Central memory CD8-positive, alpha-beta T cell (primary cell): ENCODE results near the gene THADA.

Experiments
- ATAC-seq: fragments of 150-1000 bp; cut with Tn5 transposase; replicated peaks from 2 replicates; pipeline ENCODE4 v1.10.0; 2022; ENCODE audit warnings: mild to moderate bottlenecking, moderate FRiP score, moderate number of reproducible peaks; ENCODE audit not compliant: poor library complexity, severe bottlenecking; ENCODE audit errors: extremely low read depth
- DNase-seq, 2 donors: peaks; one replicate each; pipeline ENCODE4 v3.0.0; 2021; ENCODE audit warnings: low spot score in 2 of 2
- H3K27ac Mint-ChIP-seq: one replicate; pipeline ENCODE4 v1.8.0; 2022; ENCODE audit warnings: low read depth, mild to moderate bottlenecking, moderate library complexity, mixed read lengths
- H3K27me3 Mint-ChIP-seq: one replicate; pipeline ENCODE4 v1.8.0; 2022; ENCODE audit warnings: mixed read lengths
- H3K36me3 Mint-ChIP-seq: one replicate; pipeline ENCODE4 v1.8.0; 2022; ENCODE audit warnings: mild to moderate bottlenecking, moderate library complexity, mixed read lengths; ENCODE audit not compliant: insufficient read depth
- H3K4me1 Mint-ChIP-seq: one replicate; pipeline ENCODE4 v1.8.0; 2022; ENCODE audit warnings: mixed read lengths
- H3K4me3 Mint-ChIP-seq: one replicate; pipeline ENCODE4 v1.8.0; 2022; ENCODE audit warnings: mild to moderate bottlenecking, moderate library complexity, mixed read lengths
- H3K9me3 Mint-ChIP-seq: one replicate; pipeline ENCODE4 v1.8.0; 2022; ENCODE audit warnings: mixed read lengths

THADA gene

DNA sequence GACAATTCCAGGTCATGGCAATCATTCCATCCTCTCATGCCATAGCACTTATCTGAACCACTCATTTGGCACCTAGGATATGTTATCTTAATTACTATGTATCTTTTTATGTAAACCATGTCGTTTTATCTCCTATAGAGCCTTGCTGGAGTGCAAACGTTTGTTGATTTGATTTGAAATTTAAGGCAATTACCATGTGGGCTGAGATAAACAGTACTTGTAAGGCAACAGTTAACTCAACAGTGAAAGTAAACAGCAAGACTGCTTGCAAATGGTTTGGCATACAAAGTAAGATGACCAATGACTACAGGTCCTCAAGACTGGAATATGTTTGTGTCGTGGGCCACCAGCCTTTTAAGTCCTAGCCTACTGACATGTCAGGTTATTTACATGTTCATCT is 235.7 kb downstream of the THADA start:
- no peak for DNase-seq
- Mint-ChIP-seq H3K4me3 (no peak overlapping the region), H3K4me1 (peaks cover 5% of the 10 kb centered on the region), H3K9me3 (no peaks in the 10 kb centered on the region), H3K27me3 (no peaks in the 10 kb centered on the region), H3K36me3 (peaks cover 5% of the 10 kb centered on the region), H3K27ac (no peak overlapping the region)
- no peak for ATAC-seq

DNA sequence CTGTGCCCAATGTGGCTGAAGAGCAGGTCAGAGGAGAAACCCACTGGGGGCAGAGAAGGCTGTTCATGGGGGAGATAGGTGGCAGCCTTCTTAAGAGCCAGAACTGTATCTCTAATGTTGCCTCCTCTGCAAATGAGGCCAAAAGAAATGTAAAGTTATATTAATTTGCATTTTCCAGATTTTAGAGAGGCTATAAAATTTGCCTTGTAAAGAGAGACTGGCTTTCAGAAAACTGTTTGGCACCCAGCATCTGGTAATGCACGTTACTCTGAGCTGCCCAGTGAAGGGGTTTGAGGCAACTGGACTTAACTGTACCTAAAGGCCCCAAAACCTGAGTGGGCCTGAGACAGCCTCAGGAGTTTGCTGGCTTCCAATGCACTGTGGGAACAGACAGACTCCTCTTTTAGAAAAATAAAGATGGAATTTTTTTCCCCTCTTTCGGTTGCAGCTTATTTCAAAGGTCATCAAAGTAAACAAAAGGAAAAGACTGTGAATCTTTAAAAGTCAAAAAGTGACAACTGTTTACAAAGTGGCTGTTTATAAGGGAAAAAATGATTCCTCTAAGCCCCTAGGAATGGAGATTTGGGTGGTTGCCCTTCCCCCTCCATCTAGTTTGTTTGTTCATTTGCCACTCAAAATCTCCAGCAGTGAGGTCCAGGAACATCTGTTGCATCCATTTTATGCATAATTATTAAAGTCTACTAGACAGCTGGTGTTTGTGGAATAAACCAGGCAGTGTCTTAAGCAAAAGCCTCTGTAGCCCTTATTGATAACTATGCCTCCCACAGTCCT is 237.2 kb downstream of the THADA start:
- no peak for DNase-seq
- ATAC-seq: no peak
- Mint-ChIP-seq H3K4me3 (no peak overlapping the region), H3K9me3 (no peaks in the 10 kb centered on the region), H3K4me1 (peaks cover 5% of the 10 kb centered on the region), H3K27ac (no peak overlapping the region), H3K36me3 (peaks cover 2% of the 10 kb centered on the region), H3K27me3 (no peaks in the 10 kb centered on the region)

- DNase-seq (no peak), ATAC-seq (no peak)
- Mint-ChIP-seq H3K9me3 (no peaks in the 10 kb centered on the region), H3K27me3 (no peaks in the 10 kb centered on the region), H3K4me3 (no peak overlapping the region), H3K36me3 (peaks cover 2% of the 10 kb centered on the region), H3K27ac (no peak overlapping the region), H3K4me1 (peaks cover 5% of the 10 kb centered on the region)
Observed at GRCh38 chr2:43356774-43357173, 239.1 kb downstream of the THADA start.

GRCh38 chr2:43355399-43355798 is 240.4 kb downstream of the THADA start:
- no peak overlapping the region for H3K27ac Mint-ChIP-seq
- no peak for DNase-seq
- ATAC-seq: no peak
- peaks cover 5% of the 10 kb centered on the region for H3K4me1 Mint-ChIP-seq
- H3K4me3 Mint-ChIP-seq: no peak overlapping the region
- H3K36me3 Mint-ChIP-seq: peaks cover 4% of the 10 kb centered on the region
- H3K27me3 Mint-ChIP-seq: no peaks in the 10 kb centered on the region
- no peaks in the 10 kb centered on the region for H3K9me3 Mint-ChIP-seq

GRCh38 chr2:43349904-43350303 is 245.9 kb downstream of the THADA start:
- no peak overlapping the region for H3K4me3 Mint-ChIP-seq
- no peak overlapping the region for H3K27ac Mint-ChIP-seq
- DNase-seq (no peak), ATAC-seq (no peak)
- peaks cover 4% of the 10 kb centered on the region for H3K36me3 Mint-ChIP-seq
- no peaks in the 10 kb centered on the region for H3K9me3 Mint-ChIP-seq
- peaks cover 5% of the 10 kb centered on the region for H3K4me1 Mint-ChIP-seq
- no peaks in the 10 kb centered on the region for H3K27me3 Mint-ChIP-seq

DNA sequence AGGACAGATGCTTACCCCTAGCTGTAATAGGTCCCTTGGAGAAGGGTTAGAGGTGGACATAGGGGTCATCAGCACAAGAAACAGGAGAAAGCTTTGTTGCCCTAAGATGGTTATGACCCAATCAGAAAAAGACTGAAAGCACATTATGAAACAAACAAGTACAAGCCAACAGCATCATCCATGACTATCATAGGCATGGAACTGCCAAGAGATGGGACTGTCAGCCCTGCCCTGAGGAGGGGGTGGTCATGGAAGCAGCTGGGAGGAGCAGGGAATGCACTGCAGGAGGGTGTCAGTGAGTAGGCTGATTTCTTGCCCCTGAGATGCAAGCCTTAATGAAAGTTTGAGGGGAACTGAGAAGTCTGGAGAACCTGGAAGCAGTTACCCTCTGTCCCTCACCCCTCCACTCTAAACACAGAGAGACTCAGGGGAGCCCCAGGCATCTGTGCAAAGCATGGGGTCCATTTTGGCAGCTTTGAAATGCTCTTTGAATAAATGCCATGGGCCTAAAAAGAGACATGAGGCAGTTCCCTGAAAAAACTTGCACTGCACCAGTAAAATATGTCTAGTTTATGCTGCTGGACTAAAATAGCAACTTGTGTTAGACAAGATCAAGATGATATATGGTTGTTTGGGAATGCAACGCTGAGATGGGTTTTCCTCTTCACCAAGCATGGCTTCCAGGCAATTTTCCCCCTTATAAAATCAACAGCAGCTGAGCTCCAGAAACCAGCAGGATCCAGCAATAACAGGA is 246.8 kb downstream of the THADA start:
- no peaks in the 10 kb centered on the region for H3K9me3 Mint-ChIP-seq
- H3K27ac Mint-ChIP-seq: no peak overlapping the region
- peaks cover 5% of the 10 kb centered on the region for H3K4me1 Mint-ChIP-seq
- H3K36me3 Mint-ChIP-seq: peaks cover 4% of the 10 kb centered on the region
- no peak for ATAC-seq
- DNase-seq: no peak
- H3K27me3 Mint-ChIP-seq: no peaks in the 10 kb centered on the region
- no peak overlapping the region for H3K4me3 Mint-ChIP-seq

DNA sequence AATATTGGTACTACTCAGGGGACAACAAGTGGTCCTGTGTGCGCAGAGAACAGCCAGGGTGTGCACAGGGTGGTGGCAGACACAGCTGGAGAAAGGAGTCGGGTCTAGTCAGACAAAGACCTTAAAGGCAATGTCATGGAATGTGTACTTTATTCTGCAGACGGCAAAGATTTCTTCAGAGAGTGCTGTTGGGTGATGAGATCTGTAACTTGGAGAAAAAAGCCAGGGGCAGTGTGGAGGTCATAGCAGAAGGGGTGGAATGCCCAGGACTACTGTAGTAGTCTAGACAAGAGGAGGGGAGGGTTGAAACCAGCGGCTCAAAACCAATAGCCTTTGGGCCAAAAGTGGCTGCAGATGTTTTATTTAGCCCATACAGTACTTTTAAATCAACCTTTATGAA is 248.1 kb downstream of the THADA start:
- DNase-seq (no peak), ATAC-seq (no peak)
- Mint-ChIP-seq H3K27ac (no peak overlapping the region), H3K9me3 (no peaks in the 10 kb centered on the region), H3K36me3 (peaks cover 8% of the 10 kb centered on the region), H3K4me3 (no peak overlapping the region), H3K27me3 (no peaks in the 10 kb centered on the region), H3K4me1 (peaks cover 5% of the 10 kb centered on the region)

DNA sequence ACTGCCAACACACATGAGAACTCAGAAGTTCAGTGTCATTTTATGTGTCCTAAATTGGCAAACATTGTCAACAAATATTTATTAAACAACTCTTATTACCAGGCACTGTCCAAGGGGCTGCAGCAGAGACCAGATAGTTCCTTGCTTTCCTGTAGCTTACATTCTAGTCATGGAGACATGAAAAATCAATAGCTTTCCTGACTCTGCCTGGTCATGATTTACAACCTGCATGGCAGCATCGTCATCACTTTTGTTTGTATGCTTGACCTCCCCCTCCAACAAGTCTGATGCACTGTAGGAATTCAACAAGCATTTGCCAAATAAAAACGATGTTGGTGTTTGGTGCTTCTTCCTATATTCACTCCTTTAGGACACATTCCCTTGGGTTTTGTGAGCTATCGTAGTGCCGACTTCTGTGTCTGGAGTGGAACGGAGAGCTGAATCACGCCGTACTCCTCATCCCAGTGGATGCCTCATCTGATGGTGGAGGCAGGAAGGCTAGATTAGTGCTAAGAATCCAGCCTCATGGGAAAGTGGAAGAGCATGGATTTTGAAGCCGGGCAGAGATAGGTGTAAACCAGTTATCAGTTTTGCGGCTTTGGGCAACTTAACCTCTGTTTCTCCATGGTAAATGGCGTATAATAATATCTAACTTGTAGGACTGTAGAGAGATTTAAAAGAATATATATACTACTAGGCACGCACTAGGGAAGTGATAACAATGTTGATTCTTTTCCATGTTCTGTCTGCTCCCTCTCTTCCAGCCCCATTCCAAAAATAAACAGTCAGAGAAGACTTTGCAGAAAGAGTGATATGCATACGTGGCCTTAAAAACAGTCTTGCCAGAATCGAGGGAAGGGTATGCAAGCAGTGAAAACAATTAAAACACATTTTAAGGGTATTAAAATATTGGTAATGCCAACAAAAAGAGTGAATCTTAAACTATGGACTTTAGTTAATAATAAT is 249.0 kb downstream of the THADA start:
- H3K4me3 Mint-ChIP-seq: no peak overlapping the region
- no peaks in the 10 kb centered on the region for H3K9me3 Mint-ChIP-seq
- no peak overlapping the region for H3K27ac Mint-ChIP-seq
- H3K27me3 Mint-ChIP-seq: no peaks in the 10 kb centered on the region
- peaks cover 10% of the 10 kb centered on the region for H3K36me3 Mint-ChIP-seq
- DNase-seq (no peak), ATAC-seq (no peak)
- H3K4me1 Mint-ChIP-seq: peaks cover 5% of the 10 kb centered on the region

DNA sequence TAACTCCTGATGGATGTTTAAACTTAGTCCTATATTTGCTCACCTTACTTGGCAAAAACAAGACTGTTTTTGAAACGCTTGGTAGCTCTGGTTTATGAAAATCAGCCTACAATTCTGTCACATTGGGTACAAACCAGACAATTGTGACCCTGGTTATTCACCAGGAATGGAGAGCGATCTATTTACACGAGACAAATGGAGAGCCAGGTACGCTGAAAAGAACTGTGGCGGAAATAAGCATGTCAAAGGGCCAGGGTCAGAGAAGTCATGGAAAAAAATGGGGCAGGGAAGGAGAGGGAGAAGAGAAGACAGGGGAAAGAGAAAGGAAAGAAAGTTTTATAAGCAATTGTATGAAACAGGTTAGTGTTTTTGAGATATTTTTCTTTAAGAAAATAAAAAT is 250.0 kb downstream of the THADA start:
- H3K4me3 Mint-ChIP-seq: no peak overlapping the region
- H3K9me3 Mint-ChIP-seq: no peaks in the 10 kb centered on the region
- DNase-seq (no peak), ATAC-seq (no peak)
- H3K27me3 Mint-ChIP-seq: no peaks in the 10 kb centered on the region
- H3K4me1 Mint-ChIP-seq: no peaks in the 10 kb centered on the region
- peaks cover 7% of the 10 kb centered on the region for H3K36me3 Mint-ChIP-seq
- H3K27ac Mint-ChIP-seq: peak overlapping the region; percentile 6

GRCh38 chr2:43345391-43345813 is 250.4 kb downstream of the THADA start:
- H3K27me3 Mint-ChIP-seq: no peaks in the 10 kb centered on the region
- no peak for ATAC-seq
- DNase-seq: no peak
- H3K4me1 Mint-ChIP-seq: no peaks in the 10 kb centered on the region
- no peak overlapping the region for H3K4me3 Mint-ChIP-seq
- H3K27ac Mint-ChIP-seq: peak overlapping the region; percentile 6
- H3K36me3 Mint-ChIP-seq: peaks cover 7% of the 10 kb centered on the region
- H3K9me3 Mint-ChIP-seq: no peaks in the 10 kb centered on the region

GRCh38 chr2:43344868-43345373 is 250.9 kb downstream of the THADA start:
- Mint-ChIP-seq H3K36me3 (peaks cover 10% of the 10 kb centered on the region), H3K27me3 (no peaks in the 10 kb centered on the region), H3K9me3 (no peaks in the 10 kb centered on the region), H3K4me3 (no peak overlapping the region), H3K4me1 (no peaks in the 10 kb centered on the region), H3K27ac (no peak overlapping the region)
- ATAC-seq: no peak
- no peak for DNase-seq

- no peak overlapping the region for H3K27ac Mint-ChIP-seq
- H3K27me3 Mint-ChIP-seq: no peaks in the 10 kb centered on the region
- no peaks in the 10 kb centered on the region for H3K4me1 Mint-ChIP-seq
- peaks cover 14% of the 10 kb centered on the region for H3K36me3 Mint-ChIP-seq
- H3K4me3 Mint-ChIP-seq: no peak overlapping the region
- ATAC-seq: no peak
- H3K9me3 Mint-ChIP-seq: no peaks in the 10 kb centered on the region
- no peak for DNase-seq
Observed at GRCh38 chr2:43343573-43344304, 252.1 kb downstream of the THADA start.
